ENCODE results near the gene RALY.

The RALY gene

DNA sequence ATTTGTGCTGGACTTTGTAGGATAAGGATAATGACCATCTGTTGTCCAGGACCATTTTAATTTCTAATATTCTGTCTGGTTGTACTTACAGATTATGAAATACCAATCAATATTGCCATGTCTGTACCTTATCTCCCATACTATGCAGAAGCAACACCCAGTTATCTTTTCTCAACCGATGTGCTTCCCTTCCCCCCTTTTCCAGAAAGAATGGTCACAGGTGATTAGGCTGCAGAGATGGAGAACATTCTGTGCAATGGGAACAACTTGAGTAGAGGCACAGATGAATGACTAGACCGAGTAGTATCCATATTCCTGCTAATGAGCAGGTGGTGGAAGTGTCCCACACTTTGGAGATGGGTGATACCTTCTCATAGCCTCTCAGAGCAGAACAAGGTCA is 10.5 kb downstream of the RALY start:
- Histone ChIP-seq H3K36me3 (ENCODE audit: control insufficient read depth, low read length) (peaks cover 23% of the 10 kb centered on the region), H3F3A (ENCODE audit: control insufficient read depth, insufficient read depth) (no peaks in the 10 kb centered on the region), H3K27me3 (ENCODE audit: control insufficient read depth, low read length) (no peaks in the 10 kb centered on the region), H3K4me1 (ENCODE audit: control insufficient read depth, low read length) (no peaks in the 10 kb centered on the region), H3K9me3 (ENCODE audit: control insufficient read depth, insufficient read depth, low read length) (no peaks in the 10 kb centered on the region), H3K4me3 (ENCODE audit: low read length) (no peak overlapping the region), H3K79me2 (ENCODE audit: control insufficient read depth, low read length) (peaks cover 98% of the 10 kb centered on the region), H3K4me2 (ENCODE audit: low read length) (no peak overlapping the region), H3K9me2 (replicated peaks; ENCODE audit: control insufficient read depth, low read length) (no peaks in the 10 kb centered on the region), H3K27ac (ENCODE audit: low read depth, low read length) (no peak overlapping the region), H4K20me1 (ENCODE audit: control insufficient read depth, insufficient read depth, low read depth, low read length) (peaks cover 45% of the 10 kb centered on the region)
- no peak for TF ChIP-seq EZH2phosphoT487 (IDR thresholded peaks at IDR 0.05; ENCODE audit: borderline replicate concordance, low read length)
- TF ChIP-seq, protein P1, sequence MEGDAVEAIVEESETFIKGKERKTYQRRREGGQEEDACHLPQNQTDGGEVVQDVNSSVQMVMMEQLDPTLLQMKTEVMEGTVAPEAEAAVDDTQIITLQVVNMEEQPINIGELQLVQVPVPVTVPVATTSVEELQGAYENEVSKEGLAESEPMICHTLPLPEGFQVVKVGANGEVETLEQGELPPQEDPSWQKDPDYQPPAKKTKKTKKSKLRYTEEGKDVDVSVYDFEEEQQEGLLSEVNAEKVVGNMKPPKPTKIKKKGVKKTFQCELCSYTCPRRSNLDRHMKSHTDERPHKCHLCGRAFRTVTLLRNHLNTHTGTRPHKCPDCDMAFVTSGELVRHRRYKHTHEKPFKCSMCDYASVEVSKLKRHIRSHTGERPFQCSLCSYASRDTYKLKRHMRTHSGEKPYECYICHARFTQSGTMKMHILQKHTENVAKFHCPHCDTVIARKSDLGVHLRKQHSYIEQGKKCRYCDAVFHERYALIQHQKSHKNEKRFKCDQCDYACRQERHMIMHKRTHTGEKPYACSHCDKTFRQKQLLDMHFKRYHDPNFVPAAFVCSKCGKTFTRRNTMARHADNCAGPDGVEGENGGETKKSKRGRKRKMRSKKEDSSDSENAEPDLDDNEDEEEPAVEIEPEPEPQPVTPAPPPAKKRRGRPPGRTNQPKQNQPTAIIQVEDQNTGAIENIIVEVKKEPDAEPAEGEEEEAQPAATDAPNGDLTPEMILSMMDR (IDR thresholded peaks at IDR 0.05; ENCODE audit: low read depth, low read length, poor library complexity, severe bottlenecking): no peak

DNA sequence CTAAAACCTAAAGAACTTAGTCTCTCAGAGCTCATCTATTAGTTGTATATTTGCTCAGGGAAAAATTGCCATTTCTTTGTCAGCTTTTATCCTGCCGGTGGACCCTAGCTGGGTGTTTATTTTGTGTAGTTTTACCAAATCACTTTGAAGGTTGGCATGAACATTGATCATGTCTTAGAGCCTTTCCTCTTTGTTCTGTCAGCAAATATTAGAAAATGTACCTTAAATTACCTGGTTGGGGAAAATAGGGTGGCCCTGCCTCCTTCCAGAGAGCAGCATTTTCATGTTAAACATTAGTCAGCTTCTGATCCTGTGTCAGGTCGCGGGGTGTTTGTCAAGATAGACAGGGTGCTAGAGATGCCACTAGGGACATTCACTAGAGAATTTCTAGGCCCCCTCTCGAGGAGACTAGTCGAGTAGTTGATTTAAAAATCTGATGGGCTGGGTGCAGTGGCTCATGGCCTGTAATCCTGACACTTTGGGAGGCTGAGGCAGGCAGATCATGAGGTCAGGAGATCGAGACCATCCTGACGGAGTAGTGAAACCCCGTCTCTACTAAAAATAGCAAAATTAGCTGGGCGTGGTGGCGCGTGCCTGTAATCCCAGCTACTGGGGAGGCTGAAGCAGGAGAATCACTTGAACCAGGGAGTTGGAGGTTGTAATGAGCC is 11.2 kb downstream of the RALY start:
- Histone ChIP-seq H3K4me2 (ENCODE audit: low read length) (no peak overlapping the region), H3K27me3 (ENCODE audit: control insufficient read depth, low read length) (no peaks in the 10 kb centered on the region), H3K79me2 (ENCODE audit: control insufficient read depth, low read length) (peaks cover 98% of the 10 kb centered on the region), H3K36me3 (ENCODE audit: control insufficient read depth, low read length) (peaks cover 23% of the 10 kb centered on the region), H3F3A (ENCODE audit: control insufficient read depth, insufficient read depth) (no peaks in the 10 kb centered on the region), H3K9me3 (ENCODE audit: control insufficient read depth, insufficient read depth, low read length) (no peaks in the 10 kb centered on the region), H4K20me1 (ENCODE audit: control insufficient read depth, insufficient read depth, low read depth, low read length) (peaks cover 47% of the 10 kb centered on the region), H3K9me2 (replicated peaks; ENCODE audit: control insufficient read depth, low read length) (no peaks in the 10 kb centered on the region), H3K4me3 (ENCODE audit: low read length) (no peak overlapping the region), H3K27ac (ENCODE audit: low read depth, low read length) (no peak overlapping the region), H3K4me1 (ENCODE audit: control insufficient read depth, low read length) (no peaks in the 10 kb centered on the region)
- TF ChIP-seq, protein P1 (IDR thresholded peaks at IDR 0.05; ENCODE audit: low read depth, low read length, poor library complexity, severe bottlenecking): no peak
- TF ChIP-seq EZH2phosphoT487 (IDR thresholded peaks at IDR 0.05; ENCODE audit: borderline replicate concordance, low read length): no peak

DNA sequence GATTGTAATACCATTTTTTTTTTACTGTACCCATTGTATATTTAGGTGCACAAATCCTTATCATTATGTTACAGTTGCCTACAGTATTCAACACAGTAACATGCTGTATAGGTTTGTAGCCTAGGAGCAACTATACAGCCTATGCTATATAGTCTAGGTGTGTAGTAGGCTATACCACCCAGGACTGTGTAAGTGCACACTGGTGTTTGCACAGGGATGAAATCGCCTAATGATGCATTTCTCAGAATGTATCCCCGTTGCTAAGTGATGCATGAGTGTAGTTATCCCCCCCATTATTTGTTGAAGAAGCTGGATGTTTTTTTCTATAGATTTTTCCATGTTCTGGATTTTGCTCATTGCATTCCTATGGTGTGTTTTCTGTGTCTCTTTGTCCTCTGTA is 12.9 kb downstream of the RALY start:
- H3K36me3 ChIP-seq (ENCODE audit: control insufficient read depth, low read length): peaks cover 23% of the 10 kb centered on the region
- peaks cover 98% of the 10 kb centered on the region for H3K79me2 ChIP-seq (ENCODE audit: control insufficient read depth, low read length)
- H3K9me3 ChIP-seq (ENCODE audit: control insufficient read depth, insufficient read depth, low read length): no peaks in the 10 kb centered on the region
- no peaks in the 10 kb centered on the region for H3K9me2 ChIP-seq (replicated peaks; ENCODE audit: control insufficient read depth, low read length)
- H4K20me1 ChIP-seq (ENCODE audit: control insufficient read depth, insufficient read depth, low read depth, low read length): peaks cover 48% of the 10 kb centered on the region
- no peak for TF ChIP-seq EZH2phosphoT487 (IDR thresholded peaks at IDR 0.05; ENCODE audit: borderline replicate concordance, low read length)
- TF ChIP-seq, protein P1 (IDR thresholded peaks at IDR 0.05; ENCODE audit: low read depth, low read length, poor library complexity, severe bottlenecking): no peak
- H3K4me2 ChIP-seq (ENCODE audit: low read length): no peak overlapping the region
- no peaks in the 10 kb centered on the region for H3K27me3 ChIP-seq (ENCODE audit: control insufficient read depth, low read length)
- no peaks in the 10 kb centered on the region for H3F3A ChIP-seq (ENCODE audit: control insufficient read depth, insufficient read depth)
- H3K27ac ChIP-seq (ENCODE audit: low read depth, low read length): no peak overlapping the region
- no peak overlapping the region for H3K4me3 ChIP-seq (ENCODE audit: low read length)
- no peaks in the 10 kb centered on the region for H3K4me1 ChIP-seq (ENCODE audit: control insufficient read depth, low read length)

Data from DOHH2 (cell line).